Measurements from ENCODE around the gene IL31.

GRCh38 chr12:122123051-122123760 lies 50.8 kb downstream of the IL31 start:
- peak; percentile 70 to 79 (median 74) for TF ChIP-seq CTCF (IDR thresholded peaks at IDR 0.05)
- TF ChIP-seq POLR2A (IDR thresholded peaks at IDR 0.05) = no peak

Measured in testis (tissue), 2 donors.